UCSD-AML1 (cell line): Measurements from ENCODE around the gene SCAF8.

Experiments used
- DNase-seq: peaks from one replicate; lab custom pipeline; 2025; ENCODE audit not compliant: unreplicated experiment; lab: John Stamatoyannopoulos, UW

Gene SCAF8

GRCh38 chr6:154878871-154879491 lies 145.8 kb downstream of the SCAF8 start:
- DNase-seq = no peak

- no peak for DNase-seq
Observed at GRCh38 chr6:154882107-154882506, 148.9 kb downstream of the SCAF8 start.
